ENCODE data around the gene SUSD4. TPM values are rescaled to one million over a fixed set of nuclear protein-coding genes. Genes with fewer than 3 reads are reported as not detected.

SUSD4 gene
- total and polyA plus RNA-seq, 3 donors from 2014 or later: 13.9 to 17.7 (median 13.9) TPM

DNA sequence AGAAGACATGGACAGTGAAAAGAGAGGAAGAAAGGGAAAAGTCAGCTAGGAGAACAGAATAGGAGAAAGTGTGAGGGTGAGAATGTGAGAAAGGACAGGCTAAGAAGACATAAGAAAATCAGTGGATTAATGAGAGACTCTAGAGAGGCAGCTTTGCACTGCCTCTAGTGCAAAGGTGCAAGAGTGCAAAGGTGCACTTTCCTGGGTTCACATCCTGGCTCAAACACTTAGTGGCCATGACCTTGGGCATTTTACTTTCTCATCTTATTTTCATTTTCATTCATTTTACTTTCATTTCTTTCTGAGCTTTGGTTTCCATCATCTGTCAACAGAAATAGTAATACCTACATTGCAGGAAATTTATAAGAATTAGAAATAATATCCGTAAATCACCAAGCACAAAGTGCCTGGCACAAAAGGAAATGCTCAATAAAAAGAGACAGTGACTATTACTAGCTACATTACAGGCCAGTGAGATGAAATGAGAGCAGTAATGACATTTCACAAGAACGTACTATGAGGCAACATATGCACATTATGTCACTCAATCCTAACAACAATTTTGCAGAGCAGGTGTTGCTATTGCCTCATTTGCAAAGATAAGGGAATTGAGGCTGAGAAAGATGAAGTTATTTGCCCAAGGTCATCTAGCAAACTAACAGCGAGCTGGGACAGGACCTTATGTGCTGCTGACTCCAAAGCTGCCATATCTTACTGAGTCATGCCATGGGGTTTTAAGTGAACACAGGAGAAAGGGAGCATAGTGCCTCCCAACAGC is 113.9 kb downstream of the SUSD4 start:
- H3K27me3 ChIP-seq: no peaks in the 10 kb centered on the region
- no peak for DNase-seq
- H3K36me3 ChIP-seq (ENCODE audit: low read depth, missing control alignments): no peaks in the 10 kb centered on the region
- TF ChIP-seq, protein P1, sequence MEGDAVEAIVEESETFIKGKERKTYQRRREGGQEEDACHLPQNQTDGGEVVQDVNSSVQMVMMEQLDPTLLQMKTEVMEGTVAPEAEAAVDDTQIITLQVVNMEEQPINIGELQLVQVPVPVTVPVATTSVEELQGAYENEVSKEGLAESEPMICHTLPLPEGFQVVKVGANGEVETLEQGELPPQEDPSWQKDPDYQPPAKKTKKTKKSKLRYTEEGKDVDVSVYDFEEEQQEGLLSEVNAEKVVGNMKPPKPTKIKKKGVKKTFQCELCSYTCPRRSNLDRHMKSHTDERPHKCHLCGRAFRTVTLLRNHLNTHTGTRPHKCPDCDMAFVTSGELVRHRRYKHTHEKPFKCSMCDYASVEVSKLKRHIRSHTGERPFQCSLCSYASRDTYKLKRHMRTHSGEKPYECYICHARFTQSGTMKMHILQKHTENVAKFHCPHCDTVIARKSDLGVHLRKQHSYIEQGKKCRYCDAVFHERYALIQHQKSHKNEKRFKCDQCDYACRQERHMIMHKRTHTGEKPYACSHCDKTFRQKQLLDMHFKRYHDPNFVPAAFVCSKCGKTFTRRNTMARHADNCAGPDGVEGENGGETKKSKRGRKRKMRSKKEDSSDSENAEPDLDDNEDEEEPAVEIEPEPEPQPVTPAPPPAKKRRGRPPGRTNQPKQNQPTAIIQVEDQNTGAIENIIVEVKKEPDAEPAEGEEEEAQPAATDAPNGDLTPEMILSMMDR (IDR thresholded peaks at IDR 0.05): no peak
- TF ChIP-seq POLR2A (IDR thresholded peaks at IDR 0.05): no peak
- intact Hi-C loops (cut with DNase I; ENCODE audit: low total_unique reads): no loop called here
- WGBS, 2 donors: 53 to 59% methylated on average over 3 of the region's 3 CpGs
- no peak overlapping the region for H3K27ac ChIP-seq
- peaks cover 7% of the 10 kb centered on the region for H3K4me1 ChIP-seq
- H3K9me3 ChIP-seq: no peaks in the 10 kb centered on the region
- no peak overlapping the region for H3K4me3 ChIP-seq

DNA sequence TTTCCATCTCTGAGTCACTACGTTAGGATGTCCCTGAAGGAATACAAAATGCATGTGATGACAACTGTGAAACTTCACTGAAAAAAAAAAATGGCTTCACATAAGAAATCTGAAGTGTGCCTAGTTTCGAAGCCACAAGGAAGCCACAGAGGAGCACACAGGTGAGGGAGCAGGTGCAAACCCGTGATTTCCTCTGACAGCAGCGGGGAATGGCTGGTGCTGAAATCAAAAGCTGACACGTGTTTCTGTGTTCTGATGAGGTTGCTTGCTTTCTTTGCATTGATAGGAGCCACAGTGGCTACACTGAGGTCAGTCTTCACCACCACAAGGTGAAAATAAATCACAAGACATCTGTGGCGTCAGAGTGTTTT is 115.2 kb downstream of the SUSD4 start:
- no peak for DNase-seq
- TF ChIP-seq, protein P1 (IDR thresholded peaks at IDR 0.05): no peak
- no peak for TF ChIP-seq POLR2A (IDR thresholded peaks at IDR 0.05)
- Histone ChIP-seq H3K4me1 (peaks cover 7% of the 10 kb centered on the region), H3K4me3 (no peak overlapping the region), H3K27ac (no peak overlapping the region), H3K27me3 (no peaks in the 10 kb centered on the region), H3K9me3 (no peaks in the 10 kb centered on the region), H3K36me3 (ENCODE audit: low read depth, missing control alignments) (no peaks in the 10 kb centered on the region)
- intact Hi-C loops (cut with DNase I; ENCODE audit: low total_unique reads): no loop called here
- WGBS, 2 donors: 85 to 90% methylated on average over 6 of the region's 6 CpGs

DNA sequence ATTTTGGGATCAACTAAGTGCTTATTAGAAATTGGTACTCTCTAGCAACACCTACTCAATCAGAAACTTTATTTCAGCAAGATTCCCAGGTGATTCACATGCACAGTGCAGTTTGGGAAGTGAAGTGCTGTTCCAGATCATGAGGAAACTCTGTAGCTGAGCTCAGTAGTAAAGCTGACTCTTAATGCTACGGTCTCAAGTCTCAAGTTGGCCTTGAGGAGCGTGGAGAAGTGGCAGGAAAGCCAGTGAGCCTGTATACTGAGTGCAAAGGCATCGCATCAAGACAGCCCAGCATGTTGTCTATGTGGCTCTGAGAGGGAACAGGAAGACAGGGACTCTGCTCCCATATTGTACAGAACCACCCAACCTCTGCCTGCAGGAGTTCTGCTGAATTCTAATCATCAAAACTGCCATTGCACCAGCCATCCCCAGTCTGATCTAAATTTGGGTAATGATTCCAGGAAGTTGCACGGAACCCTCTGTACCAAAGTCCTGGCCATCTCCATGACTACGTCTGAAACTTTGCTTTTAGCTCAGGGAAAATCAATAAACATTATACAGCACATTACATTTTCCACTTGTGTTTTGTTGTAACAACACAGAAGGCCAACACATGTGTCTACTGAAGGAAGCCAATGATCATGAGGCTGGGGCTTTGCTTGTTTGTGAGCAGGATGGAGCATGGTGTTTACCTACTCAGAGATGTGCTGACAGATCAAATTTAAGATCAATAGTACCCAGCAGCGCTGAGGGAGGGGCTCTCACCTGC is 115.8 kb downstream of the SUSD4 start:
- no peak for TF ChIP-seq POLR2A (IDR thresholded peaks at IDR 0.05)
- TF ChIP-seq, protein P1 (IDR thresholded peaks at IDR 0.05): no peak
- Histone ChIP-seq H3K4me1 (peaks cover 7% of the 10 kb centered on the region), H3K4me3 (no peak overlapping the region), H3K9me3 (no peaks in the 10 kb centered on the region), H3K36me3 (ENCODE audit: low read depth, missing control alignments) (no peaks in the 10 kb centered on the region), H3K27me3 (no peaks in the 10 kb centered on the region), H3K27ac (no peak overlapping the region)
- DNase-seq: no peak
- 75 to 79% methylated on average over 3 to 6 of the region's 6 CpGs for WGBS, 2 donors
- intact Hi-C loops (cut with DNase I; ENCODE audit: low total_unique reads): no loop called here

DNA sequence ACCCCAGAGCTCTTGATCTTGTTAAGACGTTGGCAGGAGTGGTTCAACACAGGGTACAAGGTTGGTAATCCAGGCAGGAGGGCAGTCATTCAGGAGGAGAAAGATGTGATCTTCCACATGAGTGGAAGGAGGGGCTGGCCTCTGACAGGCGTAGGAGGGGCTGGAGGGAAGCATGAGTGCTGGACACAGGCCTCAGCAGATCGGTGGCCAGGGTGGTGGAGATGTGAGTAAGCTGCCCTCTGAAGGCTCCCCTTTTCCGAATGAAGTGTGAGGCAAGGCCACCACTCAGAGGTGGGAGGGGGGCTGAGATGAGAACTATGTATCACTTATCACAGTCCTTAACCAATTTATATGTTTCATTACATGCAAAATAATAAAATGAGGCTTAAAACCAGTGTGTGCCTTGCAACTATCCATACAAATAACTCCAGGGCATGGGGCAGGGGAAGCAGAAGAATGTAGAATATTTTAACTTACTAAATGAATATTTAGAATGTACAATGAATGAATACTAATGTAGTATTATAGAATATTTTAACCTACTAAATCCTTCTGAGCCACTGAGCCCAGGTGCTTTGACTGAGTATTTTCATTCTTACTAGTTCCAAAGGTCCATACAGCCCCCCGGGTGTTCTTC is 117.4 kb downstream of the SUSD4 start:
- 78 to 81% methylated on average over 5 of the region's 5 CpGs for WGBS, 2 donors
- intact Hi-C loops (cut with DNase I; ENCODE audit: low total_unique reads): no loop called here
- Histone ChIP-seq H3K36me3 (ENCODE audit: low read depth, missing control alignments) (no peaks in the 10 kb centered on the region), H3K4me1 (peaks cover 7% of the 10 kb centered on the region), H3K9me3 (no peaks in the 10 kb centered on the region), H3K27me3 (no peaks in the 10 kb centered on the region), H3K4me3 (no peak overlapping the region), H3K27ac (no peak overlapping the region)
- TF ChIP-seq, protein P1 (IDR thresholded peaks at IDR 0.05): no peak
- no peak for TF ChIP-seq POLR2A (IDR thresholded peaks at IDR 0.05)
- no peak for DNase-seq
